Ishikawa (cell line): ENCODE data around the gene ARSB.

Source experiments
- CEBPB ChIP-seq: IDR thresholded peaks from 2 replicates; pipeline ENCODE4 v1.6.1; 2012
- CREB1 ChIP-seq: IDR thresholded peaks from 2 replicates; pipeline ENCODE4 v1.6.1; 2012; ENCODE audit warnings: low read depth
- EGR1 ChIP-seq: IDR thresholded peaks from 2 replicates; pipeline ENCODE4 v1.6.1; 2012
- EP300 ChIP-seq: IDR thresholded peaks from 2 replicates; pipeline ENCODE4 v1.6.1; 2012; ENCODE audit warnings: borderline replicate concordance
- FOXM1 ChIP-seq: IDR thresholded peaks from 2 replicates; pipeline ENCODE4 v1.6.1; 2012; ENCODE audit warnings: low read depth, borderline replicate concordance
- NFIC ChIP-seq: IDR thresholded peaks from 2 replicates; pipeline ENCODE4 v1.6.1; 2012
- RAD21 ChIP-seq: IDR thresholded peaks from 2 replicates; pipeline ENCODE4 v1.6.1; 2012; ENCODE audit warnings: low read depth
- TAF1 ChIP-seq: IDR thresholded peaks from 2 replicates; pipeline ENCODE4 v1.6.1; 2012; ENCODE audit warnings: low read depth, mild to moderate bottlenecking
- TCF12 ChIP-seq: IDR thresholded peaks from 2 replicates; pipeline ENCODE4 v1.6.1; 2012; ENCODE audit warnings: low read depth
- TF ChIP-seq, protein P1 (sequence below): IDR thresholded peaks from 2 replicates; pipeline ENCODE4 v1.6.1; 2012
- TF ChIP-seq, protein P2 (sequence below): IDR thresholded peaks from 2 replicates; pipeline ENCODE4 v1.6.1; 2012; ENCODE audit warnings: low read depth, mild to moderate bottlenecking
- TF ChIP-seq, protein P3 (sequence below): IDR thresholded peaks from 2 replicates; pipeline ENCODE4 v1.6.1; 2012

- TF ChIP-seq, protein P1, sequence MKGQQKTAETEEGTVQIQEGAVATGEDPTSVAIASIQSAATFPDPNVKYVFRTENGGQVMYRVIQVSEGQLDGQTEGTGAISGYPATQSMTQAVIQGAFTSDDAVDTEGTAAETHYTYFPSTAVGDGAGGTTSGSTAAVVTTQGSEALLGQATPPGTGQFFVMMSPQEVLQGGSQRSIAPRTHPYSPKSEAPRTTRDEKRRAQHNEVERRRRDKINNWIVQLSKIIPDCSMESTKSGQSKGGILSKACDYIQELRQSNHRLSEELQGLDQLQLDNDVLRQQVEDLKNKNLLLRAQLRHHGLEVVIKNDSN = no peak
- TF ChIP-seq TCF12 (no peak), CEBPB (no peak), EGR1 (no peak), TAF1 (no peak), NFIC (no peak), CREB1 (no peak), RAD21 (no peak), EP300 (no peak), FOXM1 (no peak)
- TF ChIP-seq, protein P2, sequence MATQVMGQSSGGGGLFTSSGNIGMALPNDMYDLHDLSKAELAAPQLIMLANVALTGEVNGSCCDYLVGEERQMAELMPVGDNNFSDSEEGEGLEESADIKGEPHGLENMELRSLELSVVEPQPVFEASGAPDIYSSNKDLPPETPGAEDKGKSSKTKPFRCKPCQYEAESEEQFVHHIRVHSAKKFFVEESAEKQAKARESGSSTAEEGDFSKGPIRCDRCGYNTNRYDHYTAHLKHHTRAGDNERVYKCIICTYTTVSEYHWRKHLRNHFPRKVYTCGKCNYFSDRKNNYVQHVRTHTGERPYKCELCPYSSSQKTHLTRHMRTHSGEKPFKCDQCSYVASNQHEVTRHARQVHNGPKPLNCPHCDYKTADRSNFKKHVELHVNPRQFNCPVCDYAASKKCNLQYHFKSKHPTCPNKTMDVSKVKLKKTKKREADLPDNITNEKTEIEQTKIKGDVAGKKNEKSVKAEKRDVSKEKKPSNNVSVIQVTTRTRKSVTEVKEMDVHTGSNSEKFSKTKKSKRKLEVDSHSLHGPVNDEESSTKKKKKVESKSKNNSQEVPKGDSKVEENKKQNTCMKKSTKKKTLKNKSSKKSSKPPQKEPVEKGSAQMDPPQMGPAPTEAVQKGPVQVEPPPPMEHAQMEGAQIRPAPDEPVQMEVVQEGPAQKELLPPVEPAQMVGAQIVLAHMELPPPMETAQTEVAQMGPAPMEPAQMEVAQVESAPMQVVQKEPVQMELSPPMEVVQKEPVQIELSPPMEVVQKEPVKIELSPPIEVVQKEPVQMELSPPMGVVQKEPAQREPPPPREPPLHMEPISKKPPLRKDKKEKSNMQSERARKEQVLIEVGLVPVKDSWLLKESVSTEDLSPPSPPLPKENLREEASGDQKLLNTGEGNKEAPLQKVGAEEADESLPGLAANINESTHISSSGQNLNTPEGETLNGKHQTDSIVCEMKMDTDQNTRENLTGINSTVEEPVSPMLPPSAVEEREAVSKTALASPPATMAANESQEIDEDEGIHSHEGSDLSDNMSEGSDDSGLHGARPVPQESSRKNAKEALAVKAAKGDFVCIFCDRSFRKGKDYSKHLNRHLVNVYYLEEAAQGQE = no peak
- TF ChIP-seq, protein P3, sequence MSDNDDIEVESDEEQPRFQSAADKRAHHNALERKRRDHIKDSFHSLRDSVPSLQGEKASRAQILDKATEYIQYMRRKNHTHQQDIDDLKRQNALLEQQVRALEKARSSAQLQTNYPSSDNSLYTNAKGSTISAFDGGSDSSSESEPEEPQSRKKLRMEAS = no peak
Observed at GRCh38 chr5:78881884-78882283, 103.2 kb downstream of the ARSB start.
